ENCODE data around the gene LRRN2.
A peak's percentile ranks its signal among the peaks of the same experiment; 100 is the strongest.

LRRN2 gene

GRCh38 chr1:204726478-204726877, 40.9 kb upstream of the LRRN2 start:
- ATAC-seq: peak; percentile 18; the same call in 1 of the 3 replicates
- TF ChIP-seq ZNF565 (CRISPR knock-in tag; conservative IDR thresholded peaks at IDR 0.05; ENCODE audit: low read depth): no peak

- TF ChIP-seq ZC3H10 (CRISPR knock-in tag; IDR thresholded peaks at IDR 0.05) (no peak), TCF4 (CRISPR knock-in tag; IDR thresholded peaks at IDR 0.05; ENCODE audit: borderline replicate concordance) (no peak), ARNTL (CRISPR knock-in tag; IDR thresholded peaks at IDR 0.05; ENCODE audit: borderline replicate concordance, low read depth) (no peak), PPARA (CRISPR knock-in tag; IDR thresholded peaks at IDR 0.05; ENCODE audit: borderline replicate concordance) (no peak), TOX (CRISPR knock-in tag; IDR thresholded peaks at IDR 0.05; ENCODE audit: borderline replicate concordance) (no peak)
- ATAC-seq: no peak
These were observed 40.4 kb upstream of the LRRN2 start for GRCh38 chr1:204725821-204726448.

- TF ChIP-seq SNAI2 (CRISPR knock-in tag; IDR thresholded peaks at IDR 0.05): no peak
- no peak for TF ChIP-seq ARNTL (CRISPR knock-in tag; IDR thresholded peaks at IDR 0.05; ENCODE audit: borderline replicate concordance, low read depth)
- no peak for TF ChIP-seq ZNF70 (CRISPR knock-in tag; IDR thresholded peaks at IDR 0.05)
- TF ChIP-seq PATZ1 (CRISPR knock-in tag; IDR thresholded peaks at IDR 0.05; ENCODE audit: borderline replicate concordance): no peak
- no peak for TF ChIP-seq CSRNP3 (CRISPR knock-in tag; IDR thresholded peaks at IDR 0.05)
- no peak for TF ChIP-seq ESRRG (CRISPR knock-in tag; IDR thresholded peaks at IDR 0.05)
- no peak for TF ChIP-seq TOX (CRISPR knock-in tag; IDR thresholded peaks at IDR 0.05; ENCODE audit: borderline replicate concordance)
- TF ChIP-seq PPARA (CRISPR knock-in tag; IDR thresholded peaks at IDR 0.05; ENCODE audit: borderline replicate concordance): no peak
- no peak for TF ChIP-seq GLIS3 (CRISPR knock-in tag; IDR thresholded peaks at IDR 0.05)
- TF ChIP-seq TCF4 (CRISPR knock-in tag; IDR thresholded peaks at IDR 0.05; ENCODE audit: borderline replicate concordance): no peak
- no peak for TF ChIP-seq ZFP30 (CRISPR knock-in tag; IDR thresholded peaks at IDR 0.05)
- TF ChIP-seq CREB5 (CRISPR knock-in tag; IDR thresholded peaks at IDR 0.05; ENCODE audit: low read depth): no peak
- TF ChIP-seq ISL1 (CRISPR knock-in tag; IDR thresholded peaks at IDR 0.05): no peak
- no peak for TF ChIP-seq RARB (CRISPR knock-in tag; IDR thresholded peaks at IDR 0.05)
- no peak for TF ChIP-seq ZNF8 (CRISPR knock-in tag; IDR thresholded peaks at IDR 0.05)
- no peak for TF ChIP-seq ZC3H10 (CRISPR knock-in tag; IDR thresholded peaks at IDR 0.05)
- no peak for TF ChIP-seq ZNF565 (CRISPR knock-in tag; conservative IDR thresholded peaks at IDR 0.05; ENCODE audit: low read depth)
- no peak for ATAC-seq
These were observed 37.7 kb upstream of the LRRN2 start for GRCh38 chr1:204723131-204723787.

- TF ChIP-seq CREB5 (CRISPR knock-in tag; IDR thresholded peaks at IDR 0.05; ENCODE audit: low read depth): no peak
- no peak for ATAC-seq
These were observed 36.0 kb upstream of the LRRN2 start for GRCh38 chr1:204721373-204722055.

- ATAC-seq: no peak
- TF ChIP-seq TCF4 (CRISPR knock-in tag; IDR thresholded peaks at IDR 0.05; ENCODE audit: borderline replicate concordance): no peak
- no peak for TF ChIP-seq TSHZ2 (CRISPR knock-in tag; IDR thresholded peaks at IDR 0.05)
These were observed 31.1 kb upstream of the LRRN2 start for GRCh38 chr1:204716660-204717059.

All from SK-N-SH treated with all-trans-retinoic acid at 6 μM for 48 hours (cell line).